Natural killer cell treated with Interleukin-12 subunit alpha and Interleukin-12 subunit beta and Interleukin-15 and Interleukin-18, amount 100 ng/mL, for 72 hours (primary cell): ENCODE measurements around the gene RPL27. TPM values are rescaled to one million over a fixed set of nuclear protein-coding genes. Genes with fewer than 3 reads are reported as not detected.

Source experiments
- ATAC-seq, 2 donors: fragments of 150-1000 bp; cut with Tn5 transposase in 1 of 2; sonication (Bioruptor Pico), chemical (Tn5 transposase) in 1 of 2; 2 replicates each; pipeline ENCODE4 v1.10.0; 2021
- DNase-seq: peaks from one replicate; pipeline ENCODE4 v3.0.0; 2022; ENCODE audit warnings: low spot score
- H3K27ac Mint-ChIP-seq, 2 donors: 1 replicate in 1 of 2; 2 replicates in 1 of 2; pipeline ENCODE4 v1.8.0; 2022; ENCODE audit warnings: mixed read lengths in 2 of 2, mild to moderate bottlenecking in 1 of 2, moderate library complexity in 1 of 2
- H3K27me3 Mint-ChIP-seq, 2 donors: 1 replicate in 1 of 2; 2 replicates in 1 of 2; pipeline ENCODE4 v1.8.0; 2022; ENCODE audit warnings: mixed read lengths in 2 of 2
- H3K36me3 Mint-ChIP-seq: one replicate; pipeline ENCODE4 v1.8.0; 2022; ENCODE audit warnings: mixed read lengths
- H3K4me1 Mint-ChIP-seq, 2 donors: 1 replicate in 1 of 2; 2 replicates in 1 of 2; pipeline ENCODE4 v1.8.0; 2022; ENCODE audit warnings: low read depth in 2 of 2, mixed read lengths in 2 of 2, mild to moderate bottlenecking in 1 of 2
- H3K4me3 Mint-ChIP-seq: one replicate; pipeline ENCODE4 v1.8.0; 2022; ENCODE audit warnings: mixed read lengths
- H3K9me3 Mint-ChIP-seq: 2 replicates; pipeline ENCODE4 v1.8.0; 2022; ENCODE audit warnings: mixed read lengths
- total RNA-seq, 2 donors: library from RNA; stranded (reverse); gene quantifications; one replicate each; pipeline ENCODE4 v1.2.3, GENCODE V29; 2022

The RPL27 gene
- total RNA-seq, 2 donors from 2014 or later = 619 to 763 TPM

DNA sequence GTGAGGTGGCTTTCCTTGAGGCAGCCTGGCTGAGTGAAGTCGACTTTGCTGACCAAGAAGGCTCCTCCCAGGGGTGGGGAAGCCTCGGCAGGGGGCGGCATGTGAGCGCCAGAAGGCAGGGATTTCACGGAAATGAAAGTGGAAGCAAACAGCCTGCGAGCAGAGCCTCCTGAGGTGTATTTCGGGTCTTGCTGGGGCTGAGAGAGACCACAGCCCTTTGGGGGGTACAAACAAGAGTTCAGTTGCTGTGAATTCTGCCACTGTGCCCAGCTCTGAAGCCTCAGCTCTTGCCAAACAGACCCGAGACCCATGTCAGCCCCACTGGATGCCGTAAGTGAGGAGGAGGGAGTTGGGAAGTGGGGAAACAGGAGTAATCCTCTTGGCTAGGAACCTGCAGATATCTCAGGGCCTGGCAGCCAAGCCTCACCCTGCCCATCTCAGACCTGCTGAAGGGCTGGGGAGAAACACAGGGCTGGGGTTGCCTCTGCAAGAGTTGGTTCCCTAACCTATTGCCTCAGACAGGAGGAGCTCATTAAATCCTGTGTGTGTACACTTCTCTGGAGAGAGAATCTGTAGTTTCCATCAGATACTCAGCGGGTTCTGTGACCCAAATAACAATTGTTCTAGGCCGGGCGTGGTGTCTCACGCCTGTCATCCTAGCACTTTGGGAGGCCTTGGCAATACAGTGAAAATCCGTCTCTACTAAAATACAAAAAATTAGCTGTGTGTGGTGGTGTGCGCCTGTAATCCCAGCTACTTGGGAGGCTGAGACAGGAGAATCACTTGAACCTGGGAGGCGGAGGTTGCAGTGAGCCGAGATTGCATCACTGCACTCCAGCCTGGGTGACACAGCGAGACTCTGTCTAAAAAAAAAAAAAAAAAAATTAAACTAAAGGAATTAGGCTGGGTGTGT, 8.7 kb downstream of the RPL27 start, which contains the start of gene IFI35:
Gene IFI35, plus strand, starts transcription at position 146 of the 913 bp plus-strand sequence. Its CDS starts 164 bp downstream, at position 310.
- Mint-ChIP-seq H3K27ac (peak within 1 kb of the TSS; percentile 98 to 100), H3K4me3 (peak within 1 kb of the TSS; percentile 97), H3K9me3 (no peaks in the 10 kb centered on the region), H3K36me3 (no peaks in the 10 kb centered on the region), H3K27me3 (no peaks in the 10 kb centered on the region), H3K4me1 (peaks cover 16 to 19% of the 10 kb centered on the region in 2 donors)
- ATAC-seq (peak; percentile 97), DNase-seq (peak; percentile 92)

DNA sequence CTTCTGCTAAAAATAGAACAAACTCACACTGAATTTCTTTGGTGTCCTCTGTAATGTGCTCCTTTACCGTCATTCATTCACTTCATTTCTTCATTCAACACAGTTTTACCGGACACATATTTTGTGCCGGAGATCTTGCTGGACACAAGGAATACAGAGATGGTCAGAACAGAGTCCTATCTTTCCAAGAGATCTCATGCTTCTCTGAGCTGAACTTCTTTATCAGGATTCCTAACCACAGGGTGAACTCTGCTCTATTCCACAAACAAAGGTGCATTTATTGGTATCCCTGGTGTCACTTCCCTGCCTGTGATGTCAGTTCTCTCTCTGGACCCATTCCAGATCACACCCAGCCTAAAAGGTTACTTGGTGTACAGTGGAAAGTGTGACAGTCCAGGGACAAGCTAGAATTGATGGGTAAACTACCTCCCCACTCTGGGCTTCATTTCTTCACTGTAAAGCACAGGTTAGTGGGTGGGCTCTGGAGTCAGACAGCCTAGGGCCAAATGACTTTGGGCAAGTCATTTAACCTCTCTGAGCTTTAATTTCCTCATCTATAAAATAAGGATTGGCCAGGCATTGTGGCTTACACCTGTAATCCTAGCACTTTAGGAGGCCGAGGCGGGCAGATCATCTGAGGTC, 12.6 kb downstream of the RPL27 start:
- no peaks in the 10 kb centered on the region for H3K27me3 Mint-ChIP-seq
- DNase-seq = no peak
- H3K4me1 Mint-ChIP-seq = peaks cover 16 to 18% of the 10 kb centered on the region in 2 donors
- ATAC-seq = no peak
- no peaks in the 10 kb centered on the region for H3K9me3 Mint-ChIP-seq
- no peak overlapping the region for H3K27ac Mint-ChIP-seq
- H3K4me3 Mint-ChIP-seq = no peak overlapping the region
- H3K36me3 Mint-ChIP-seq = no peaks in the 10 kb centered on the region

DNA sequence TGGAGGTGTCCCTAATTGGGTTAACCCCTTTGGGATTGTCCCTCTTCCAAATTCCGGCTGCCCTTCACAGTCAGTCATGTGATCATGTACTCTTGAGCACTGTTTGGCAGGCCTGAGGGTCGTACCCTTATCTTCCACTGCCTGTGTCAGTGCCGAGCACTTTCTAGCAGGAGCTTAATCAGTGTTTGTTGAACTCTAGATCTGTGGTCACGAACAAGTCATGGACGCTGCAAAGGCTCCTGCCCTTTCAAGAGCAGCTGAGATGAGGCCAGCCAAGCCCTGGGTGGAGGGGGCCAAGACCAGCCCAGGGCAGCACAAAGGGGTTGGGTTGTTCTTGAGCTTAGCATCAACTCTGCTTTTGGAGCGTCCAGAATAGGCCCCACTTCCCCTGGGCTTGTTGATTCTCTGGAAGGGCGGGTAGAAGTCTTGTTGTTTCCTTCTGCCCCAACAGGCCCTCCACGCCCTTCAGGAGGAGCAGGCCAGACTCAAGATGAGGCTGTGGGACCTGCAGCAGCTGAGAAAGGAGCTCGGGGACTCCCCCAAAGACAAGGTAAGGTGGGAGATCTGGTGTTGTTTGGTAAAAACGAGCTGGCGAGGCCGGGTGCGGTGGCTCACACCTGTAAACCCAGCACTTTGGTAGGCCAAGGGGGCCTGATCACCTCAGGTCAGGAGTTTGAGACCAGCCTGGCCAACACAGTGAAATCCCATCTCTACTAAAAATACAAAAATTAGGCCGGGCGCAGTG, 13.7 kb downstream of the RPL27 start:
- Mint-ChIP-seq H3K27me3 (no peaks in the 10 kb centered on the region), H3K4me3 (no peak overlapping the region), H3K27ac (no peak overlapping the region), H3K36me3 (no peaks in the 10 kb centered on the region), H3K4me1 (peaks cover 9 to 12% of the 10 kb centered on the region in 2 donors), H3K9me3 (no peaks in the 10 kb centered on the region)
- ATAC-seq (no peak), DNase-seq (no peak)

DNA sequence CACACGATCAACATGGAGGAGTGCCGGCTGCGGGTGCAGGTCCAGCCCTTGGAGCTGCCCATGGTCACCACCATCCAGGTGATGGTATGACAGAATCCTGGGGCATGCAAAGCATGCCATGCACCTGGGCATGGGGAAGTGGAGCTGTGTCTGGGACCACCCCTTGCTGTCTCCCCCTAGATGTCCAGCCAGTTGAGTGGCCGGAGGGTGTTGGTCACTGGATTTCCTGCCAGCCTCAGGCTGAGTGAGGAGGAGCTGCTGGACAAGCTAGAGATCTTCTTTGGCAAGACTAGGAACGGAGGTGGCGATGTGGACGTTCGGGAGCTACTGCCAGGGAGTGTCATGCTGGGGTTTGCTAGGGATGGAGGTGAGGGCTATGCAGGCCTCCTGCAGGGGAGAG, 15.1 kb downstream of the RPL27 start:
- Mint-ChIP-seq H3K9me3 (no peaks in the 10 kb centered on the region), H3K4me1 (peaks cover 6 to 12% of the 10 kb centered on the region in 2 donors), H3K27ac (no peak overlapping the region), H3K27me3 (no peaks in the 10 kb centered on the region), H3K36me3 (no peaks in the 10 kb centered on the region), H3K4me3 (no peak overlapping the region)
- ATAC-seq (no peak), DNase-seq (no peak)

DNA sequence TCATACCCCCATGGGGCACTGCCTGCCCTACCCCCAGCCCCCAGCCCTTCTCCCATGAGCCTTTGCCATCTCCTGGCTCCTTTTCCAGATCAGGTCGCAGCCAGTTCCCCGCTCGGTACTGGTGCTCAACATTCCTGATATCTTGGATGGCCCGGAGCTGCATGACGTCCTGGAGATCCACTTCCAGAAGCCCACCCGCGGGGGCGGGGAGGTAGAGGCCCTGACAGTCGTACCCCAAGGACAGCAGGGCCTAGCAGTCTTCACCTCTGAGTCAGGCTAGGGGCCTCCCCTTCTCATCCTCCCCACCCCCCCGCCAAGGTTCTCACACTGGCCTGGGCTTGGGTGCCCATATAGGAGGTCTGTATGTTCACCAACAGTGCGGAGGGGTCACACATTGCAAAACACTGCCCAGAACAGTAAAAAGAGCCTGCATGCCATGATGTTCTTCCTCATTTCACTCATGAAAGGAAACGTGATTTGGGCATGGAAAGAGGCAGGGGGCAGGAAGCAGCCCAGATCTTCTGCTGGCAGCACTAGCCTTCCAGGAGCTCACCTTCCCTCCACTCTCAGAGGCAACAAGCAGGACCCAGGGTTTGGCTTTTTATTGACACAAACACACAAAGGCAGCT, 15.9 kb downstream of the RPL27 start:
- Mint-ChIP-seq H3K27me3 (no peaks in the 10 kb centered on the region), H3K4me1 (peaks cover 6 to 19% of the 10 kb centered on the region in 2 donors), H3K36me3 (no peaks in the 10 kb centered on the region), H3K9me3 (no peaks in the 10 kb centered on the region), H3K4me3 (no peak overlapping the region), H3K27ac (no peak overlapping the region)
- ATAC-seq (no peak), DNase-seq (no peak)

DNA sequence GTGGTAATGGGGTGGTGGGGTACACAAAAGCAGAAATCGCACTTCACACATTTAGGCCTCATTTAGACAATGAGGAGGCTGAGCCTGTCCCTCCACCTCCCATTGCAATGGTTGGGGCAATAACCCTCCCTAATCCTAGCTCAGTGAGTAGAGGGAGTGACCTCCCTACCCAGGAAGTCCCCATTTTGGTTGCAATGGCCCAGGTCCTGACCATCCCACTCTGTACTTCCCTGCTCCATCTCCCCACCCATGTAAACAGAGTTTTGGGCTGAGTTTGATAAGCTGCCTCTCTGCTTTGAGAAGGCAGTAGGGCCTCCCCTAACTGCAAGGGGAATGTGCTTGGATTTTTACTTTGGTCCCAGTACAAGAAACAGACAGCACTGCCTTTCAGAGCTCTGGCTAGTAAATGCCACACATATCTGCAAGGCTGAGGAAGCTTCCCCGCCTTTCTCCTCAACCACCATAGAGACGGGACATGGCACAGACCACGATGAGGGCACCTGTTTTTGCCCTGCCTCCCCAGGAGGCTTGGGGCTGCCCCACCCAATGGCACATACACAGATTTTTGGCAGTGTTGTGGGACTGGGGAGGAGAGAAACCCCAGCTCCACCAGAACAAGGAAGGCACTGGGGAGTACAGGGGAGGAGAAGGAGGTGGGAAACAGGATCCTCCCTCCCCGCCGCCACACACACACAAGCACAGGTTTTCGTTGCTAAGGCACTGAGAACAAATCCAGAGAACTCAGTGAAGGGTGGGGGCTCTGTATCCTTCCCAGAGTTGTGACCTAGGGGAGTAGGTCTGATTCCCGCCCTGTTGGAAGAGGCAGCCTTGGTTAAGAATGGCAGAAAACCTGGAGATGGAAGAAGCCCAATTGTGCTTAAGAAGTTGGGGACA, 16.7 kb downstream of the RPL27 start:
- Mint-ChIP-seq H3K27ac (peak overlapping the region in 1 of 2 donors; percentile 59), H3K36me3 (no peaks in the 10 kb centered on the region), H3K4me1 (peaks cover 6 to 26% of the 10 kb centered on the region in 2 donors), H3K9me3 (no peaks in the 10 kb centered on the region), H3K27me3 (no peaks in the 10 kb centered on the region), H3K4me3 (no peak overlapping the region)
- DNase-seq (no peak), ATAC-seq (no peak)

DNA sequence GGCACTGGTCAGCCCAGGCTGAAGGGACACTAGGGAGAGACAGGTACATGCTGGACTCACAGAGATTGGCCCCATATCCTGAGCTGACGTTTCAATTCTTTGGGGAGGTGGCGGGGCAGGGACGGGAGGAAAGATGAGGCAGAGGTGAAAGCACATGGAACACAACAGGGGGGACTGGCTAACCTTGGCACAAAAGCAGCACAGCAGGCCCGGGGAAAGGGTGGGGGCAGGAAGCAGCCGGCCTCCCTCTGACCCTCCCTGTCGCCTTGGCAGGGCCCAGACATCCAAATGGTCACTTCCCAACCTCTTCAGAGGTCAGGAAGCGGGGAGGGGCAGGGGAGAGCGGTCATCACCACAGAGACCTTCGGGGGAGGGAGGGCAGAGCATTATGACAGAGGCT, 17.4 kb downstream of the RPL27 start:
- no peaks in the 10 kb centered on the region for H3K9me3 Mint-ChIP-seq
- no peaks in the 10 kb centered on the region for H3K27me3 Mint-ChIP-seq
- DNase-seq (no peak), ATAC-seq (no peak)
- H3K27ac Mint-ChIP-seq = no peak overlapping the region
- peaks cover 3 to 22% of the 10 kb centered on the region in 2 donors for H3K4me1 Mint-ChIP-seq
- H3K4me3 Mint-ChIP-seq = no peak overlapping the region
- no peaks in the 10 kb centered on the region for H3K36me3 Mint-ChIP-seq

DNA sequence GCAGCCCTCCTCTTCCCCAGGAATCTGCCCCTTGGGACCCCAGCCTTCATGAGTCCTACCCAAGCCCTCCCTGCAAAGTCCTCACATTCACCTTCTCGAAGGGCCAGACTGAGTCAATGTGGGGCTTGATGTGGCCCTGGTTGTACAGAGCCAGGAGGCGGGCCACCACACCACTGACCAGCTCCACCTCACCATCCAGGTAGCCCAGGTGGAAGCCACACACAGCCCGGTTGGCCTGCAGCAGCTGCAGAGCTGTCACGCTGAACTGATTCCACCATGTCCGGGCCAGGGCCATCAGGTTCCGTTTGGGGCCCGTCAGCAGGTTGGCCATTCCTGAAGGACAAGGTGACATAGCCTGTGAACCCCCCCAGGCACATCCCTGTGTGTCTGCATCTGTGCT, 18.0 kb downstream of the RPL27 start:
- ATAC-seq (no peak), DNase-seq (no peak)
- Mint-ChIP-seq H3K4me1 (peaks cover 4 to 25% of the 10 kb centered on the region in 2 donors), H3K27me3 (no peaks in the 10 kb centered on the region), H3K4me3 (no peak overlapping the region), H3K9me3 (no peaks in the 10 kb centered on the region), H3K36me3 (no peaks in the 10 kb centered on the region), H3K27ac (no peak overlapping the region)

DNA sequence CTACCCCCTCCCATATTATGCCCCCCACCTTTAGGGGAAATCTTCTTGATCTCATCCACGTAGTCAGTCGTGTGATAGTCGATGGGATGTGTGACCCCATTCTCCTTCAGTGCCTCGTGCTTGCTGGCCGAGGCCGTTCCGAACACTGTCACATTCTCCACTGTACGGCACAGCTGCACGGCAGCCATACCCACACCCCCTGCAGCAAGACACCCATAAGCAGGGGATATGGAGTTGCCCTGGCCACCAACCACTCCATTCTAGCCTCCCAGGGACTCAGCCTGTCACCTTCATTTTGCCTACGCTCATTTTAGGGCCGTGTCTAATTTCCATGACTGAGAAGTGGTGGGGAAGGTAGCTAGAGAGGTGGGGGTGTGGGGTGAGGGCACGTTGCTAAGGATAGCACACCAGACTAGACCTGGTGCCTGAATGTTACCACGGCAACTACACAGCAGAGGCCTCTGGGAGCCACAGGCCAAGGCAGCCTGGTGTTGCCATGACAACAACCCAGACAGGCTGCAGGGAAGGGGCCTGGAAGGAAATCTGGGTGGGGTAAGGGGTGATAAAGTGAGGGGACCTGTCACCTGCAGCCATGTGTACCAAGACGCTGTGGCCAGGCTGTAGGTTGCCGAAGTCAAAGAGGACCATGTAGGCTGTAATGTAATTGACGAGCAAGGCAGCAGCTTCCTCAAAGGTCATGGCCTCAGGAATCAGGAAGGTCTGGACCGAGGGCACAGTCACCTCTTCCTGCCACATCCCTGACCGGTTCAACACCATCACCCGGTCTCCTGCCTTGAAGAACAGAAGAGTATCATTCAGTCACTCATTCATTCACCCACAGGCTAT, 20.0 kb downstream of the RPL27 start:
- no peaks in the 10 kb centered on the region for H3K27me3 Mint-ChIP-seq

DNA sequence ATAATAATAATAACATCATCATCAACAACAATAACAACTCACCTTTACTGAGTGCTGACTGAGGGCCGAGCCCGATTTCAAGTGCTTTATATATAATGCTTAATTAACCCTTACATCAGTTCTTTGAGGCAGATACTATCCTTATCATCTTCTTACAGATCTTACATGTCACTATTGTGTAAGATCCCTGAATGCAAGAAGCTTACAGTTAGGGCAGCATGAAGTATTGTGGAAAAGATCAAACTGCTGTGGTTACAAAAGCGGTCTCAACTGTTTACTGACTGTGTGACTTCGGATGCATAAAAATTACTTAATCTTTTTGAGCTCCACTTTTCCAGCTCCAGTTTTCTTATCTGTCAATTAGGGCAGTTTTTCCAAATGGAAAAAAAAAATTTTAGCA, 20.7 kb downstream of the RPL27 start:
- Mint-ChIP-seq H3K4me3 (no peak overlapping the region), H3K27ac (peak overlapping the region in 1 of 2 donors; percentile 15), H3K27me3 (no peaks in the 10 kb centered on the region), H3K9me3 (no peaks in the 10 kb centered on the region), H3K36me3 (no peaks in the 10 kb centered on the region), H3K4me1 (peaks cover 6 to 24% of the 10 kb centered on the region in 2 donors)
- no peak for DNase-seq
- ATAC-seq = no peak

More for the DNA sequence above, 20.0 kb downstream of the RPL27 start:
- peak overlapping the region in 1 of 2 donors; percentile 15 for H3K27ac Mint-ChIP-seq
- ATAC-seq (no peak), DNase-seq (no peak)
- H3K4me3 Mint-ChIP-seq = no peak overlapping the region
- no peaks in the 10 kb centered on the region for H3K9me3 Mint-ChIP-seq
- H3K4me1 Mint-ChIP-seq = peaks cover 6 to 24% of the 10 kb centered on the region in 2 donors
- H3K36me3 Mint-ChIP-seq = no peaks in the 10 kb centered on the region

DNA sequence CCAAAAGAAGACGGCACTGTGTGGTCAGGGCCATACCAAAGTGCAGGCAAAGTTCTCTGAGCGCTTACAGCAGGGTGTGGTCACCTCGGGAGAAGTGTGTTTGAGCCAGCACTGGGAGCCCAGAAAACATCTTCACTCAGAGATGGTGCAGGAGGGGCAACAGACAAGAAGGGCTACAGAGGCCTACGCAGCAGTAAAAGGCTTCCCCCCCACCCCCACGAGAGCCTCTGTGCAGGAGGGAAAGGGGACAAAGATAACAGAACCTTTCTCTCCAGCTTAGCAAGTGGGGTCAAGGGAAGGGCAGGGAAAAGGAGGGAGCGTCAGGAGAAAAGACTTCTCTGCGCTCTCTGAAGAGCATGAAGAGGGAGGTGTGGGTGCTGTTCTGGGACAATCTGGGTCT, 21.2 kb downstream of the RPL27 start:
- Mint-ChIP-seq H3K27me3 (no peaks in the 10 kb centered on the region), H3K4me1 (peaks cover 9 to 26% of the 10 kb centered on the region in 2 donors), H3K4me3 (peak overlapping the region; percentile 41), H3K9me3 (no peaks in the 10 kb centered on the region), H3K36me3 (no peaks in the 10 kb centered on the region), H3K27ac (no peak overlapping the region)
- no peak for DNase-seq
- no peak for ATAC-seq

DNA sequence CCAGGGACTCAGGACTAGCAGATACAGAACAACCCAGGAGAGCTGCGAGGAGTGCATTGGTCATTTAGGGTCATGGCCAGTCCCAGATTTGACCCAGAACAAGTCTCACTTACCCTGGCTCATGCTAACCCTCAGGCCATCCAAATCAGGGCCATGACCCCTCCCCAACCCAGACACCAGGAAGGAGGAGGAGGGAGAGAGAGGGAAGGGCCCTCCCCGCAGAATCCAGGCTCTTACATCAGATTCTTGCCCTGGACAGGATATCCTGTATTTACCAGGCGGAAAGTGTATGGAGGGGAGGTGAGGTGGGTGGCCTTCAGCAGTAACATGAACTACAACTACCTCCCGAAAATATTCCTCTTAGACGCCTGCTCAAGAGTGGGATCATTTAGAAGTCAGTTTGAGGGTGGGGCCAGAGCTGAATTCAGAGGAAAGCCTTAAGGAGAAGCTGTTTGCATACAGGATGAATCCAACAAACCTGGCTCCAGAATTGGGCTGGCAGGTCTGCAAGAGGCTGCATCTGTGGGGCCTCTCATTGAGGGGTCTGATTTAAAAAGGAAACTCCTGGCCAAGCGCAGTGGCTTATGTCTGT, 21.9 kb downstream of the RPL27 start:
- peaks cover 13 to 32% of the 10 kb centered on the region in 2 donors for H3K4me1 Mint-ChIP-seq
- H3K27me3 Mint-ChIP-seq = no peaks in the 10 kb centered on the region
- no peak for ATAC-seq
- peak overlapping the region; percentile 82 for H3K4me3 Mint-ChIP-seq
- no peak overlapping the region for H3K27ac Mint-ChIP-seq
- H3K36me3 Mint-ChIP-seq = no peaks in the 10 kb centered on the region
- no peaks in the 10 kb centered on the region for H3K9me3 Mint-ChIP-seq
- no peak for DNase-seq
